Uterus (tissue), 4 donors: ENCODE results near the gene TXNL4B. TPM values are rescaled to one million over a fixed set of nuclear protein-coding genes. Genes with fewer than 3 reads are reported as not detected.

Experiments
- DNase-seq, 2 donors: peaks; one replicate each; pipeline ENCODE4 v3.0.0-alpha.2; 2019 to 2020
- H3K27ac ChIP-seq, 2 donors: fragments of 200-600 bp; sonication (generic); 1 replicate in 1 of 2; 2 replicates in 1 of 2; pipeline ENCODE4 v1.5.1; 2016 to 2018
- H3K27me3 ChIP-seq, 2 donors: fragments of 200-600 bp; sonication (generic); one replicate each; pipeline ENCODE4 v1.5.1; 2018 to 2019; ENCODE audit warnings: control low read depth in 1 of 2
- H3K36me3 ChIP-seq, 2 donors: fragments of 200-600 bp; sonication (generic); one replicate each; pipeline ENCODE4 v1.5.1; 2019; ENCODE audit warnings: control low read depth in 1 of 2
- H3K4me1 ChIP-seq, 2 donors: fragments of 200-600 bp; sonication (generic); one replicate each; pipeline ENCODE4 v1.5.1; 2018 to 2019; ENCODE audit warnings: control low read depth in 1 of 2
- H3K4me3 ChIP-seq, 2 donors: fragments of 200-600 bp; sonication (generic); 1 replicate in 1 of 2; 2 replicates in 1 of 2; pipeline ENCODE4 v1.5.1; 2018 to 2019; ENCODE audit warnings: mild to moderate bottlenecking in 1 of 2
- H3K9me3 ChIP-seq, 2 donors: fragments of 200-600 bp; sonication (generic); one replicate each; pipeline ENCODE4 v1.5.1; 2019; ENCODE audit warnings: control low read depth in 1 of 2
- POLR2A ChIP-seq, 2 donors: fragments of 450-650 bp; IDR thresholded peaks; one replicate each; pipeline ENCODE4 v1.6.1; 2016; ENCODE audit warnings: antibody characterized with exemption in 2 of 2, mild to moderate bottlenecking in 1 of 2, moderate library complexity in 1 of 2
- intact Hi-C: fragments of 100-400 bp; cut with DNase I; formaldehyde crosslinking; loops from one replicate; pipeline ENCODE4 v1.15.1; 2023; ENCODE audit warnings: low total_unique reads
- total RNA-seq, 4 donors: library from RNA; depleted of rRNA in 3 of 4; stranded (reverse); fragments of >200 nt in 3 of 4; gene quantifications; one replicate each; pipeline versions ENCODE4 v1.1.0 to v1.2.4, GENCODE V29; 2014 to 2023
- TF ChIP-seq, protein P1 (sequence below), 4 experiments: fragments of 200-600 bp in 2 of 4; fragments of 450-650 bp in 2 of 4; sonication (generic) in 2 of 4; IDR thresholded peaks; one replicate each; pipeline ENCODE4 v1.5.1; 2016 to 2019; ENCODE audit warnings: antibody characterized with exemption in 4 of 4, mild to moderate bottlenecking in 2 of 4, moderate library complexity in 1 of 4
- donor health status: DM: yes; HTN: yes; CAD: no.

TXNL4B gene
- total RNA-seq, 4 donors from 2014 or later = 1.2 to 54.1 (median 14.9) TPM

DNA sequence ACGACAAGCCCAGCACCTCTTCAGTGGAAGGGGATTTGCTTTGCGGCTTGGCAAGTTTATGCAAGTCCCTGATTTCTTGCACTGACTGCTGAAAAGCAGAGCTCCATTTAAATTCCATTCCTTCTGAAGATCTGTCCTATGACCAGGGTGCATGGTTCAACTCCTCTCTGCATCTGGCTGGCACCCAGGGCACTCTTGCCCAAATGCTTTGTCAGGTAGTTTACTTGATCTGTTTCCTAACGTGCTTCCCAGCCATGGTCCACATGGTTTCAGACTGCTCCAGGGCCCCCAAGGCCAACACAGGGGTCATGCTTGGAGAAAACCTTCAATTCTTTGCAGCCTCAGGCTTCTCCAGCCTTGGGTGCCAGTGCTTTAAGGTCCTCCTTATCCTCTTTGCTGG lies 50.4 kb downstream of the TXNL4B start:
- Histone ChIP-seq H3K36me3 (no peaks in the 10 kb centered on the region), H3K27ac (no peak overlapping the region), H3K4me3 (no peak overlapping the region), H3K27me3 (no peaks in the 10 kb centered on the region), H3K4me1 (no peaks in the 10 kb centered on the region), H3K9me3 (no peaks in the 10 kb centered on the region)
- no peak for DNase-seq
- TF ChIP-seq, protein P1, sequence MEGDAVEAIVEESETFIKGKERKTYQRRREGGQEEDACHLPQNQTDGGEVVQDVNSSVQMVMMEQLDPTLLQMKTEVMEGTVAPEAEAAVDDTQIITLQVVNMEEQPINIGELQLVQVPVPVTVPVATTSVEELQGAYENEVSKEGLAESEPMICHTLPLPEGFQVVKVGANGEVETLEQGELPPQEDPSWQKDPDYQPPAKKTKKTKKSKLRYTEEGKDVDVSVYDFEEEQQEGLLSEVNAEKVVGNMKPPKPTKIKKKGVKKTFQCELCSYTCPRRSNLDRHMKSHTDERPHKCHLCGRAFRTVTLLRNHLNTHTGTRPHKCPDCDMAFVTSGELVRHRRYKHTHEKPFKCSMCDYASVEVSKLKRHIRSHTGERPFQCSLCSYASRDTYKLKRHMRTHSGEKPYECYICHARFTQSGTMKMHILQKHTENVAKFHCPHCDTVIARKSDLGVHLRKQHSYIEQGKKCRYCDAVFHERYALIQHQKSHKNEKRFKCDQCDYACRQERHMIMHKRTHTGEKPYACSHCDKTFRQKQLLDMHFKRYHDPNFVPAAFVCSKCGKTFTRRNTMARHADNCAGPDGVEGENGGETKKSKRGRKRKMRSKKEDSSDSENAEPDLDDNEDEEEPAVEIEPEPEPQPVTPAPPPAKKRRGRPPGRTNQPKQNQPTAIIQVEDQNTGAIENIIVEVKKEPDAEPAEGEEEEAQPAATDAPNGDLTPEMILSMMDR (IDR thresholded peaks at IDR 0.05) = no peak
- TF ChIP-seq POLR2A (IDR thresholded peaks at IDR 0.05) = no peak
- intact Hi-C loops = no loop called here

- DNase-seq = peak in 1 of 2 donors; percentile 35
- H3K4me1 ChIP-seq = no peaks in the 10 kb centered on the region
- H3K36me3 ChIP-seq = no peaks in the 10 kb centered on the region
- H3K27me3 ChIP-seq = no peaks in the 10 kb centered on the region
- H3K9me3 ChIP-seq = no peaks in the 10 kb centered on the region
- TF ChIP-seq, protein P1 (IDR thresholded peaks at IDR 0.05) = no peak
- no peak overlapping the region for H3K27ac ChIP-seq
- H3K4me3 ChIP-seq = no peak overlapping the region
- intact Hi-C loops = no loop called here
Measured at GRCh38 chr16:72042157-72042660, 51.2 kb downstream of the TXNL4B start.

- Histone ChIP-seq H3K27me3 (no peaks in the 10 kb centered on the region), H3K9me3 (no peaks in the 10 kb centered on the region), H3K36me3 (no peaks in the 10 kb centered on the region), H3K27ac (no peak overlapping the region), H3K4me1 (no peaks in the 10 kb centered on the region), H3K4me3 (no peak overlapping the region)
- DNase-seq = no peak
- no peak for TF ChIP-seq POLR2A (IDR thresholded peaks at IDR 0.05)
- TF ChIP-seq, protein P1 (IDR thresholded peaks at IDR 0.05) = no peak
- intact Hi-C loops = no loop called here
Measured at GRCh38 chr16:72036098-72036497, 57.3 kb downstream of the TXNL4B start.

Other genes with a start within 250 kb of the TXNL4B start
- 10 to 100 TPM in 3 of 4 donors, 1 to 10 TPM in 1; 4.7 to 33.1 (median 23.4) TPM for gene ATXN1L, start 247.6 kb downstream of the TXNL4B start, total RNA-seq
- 10 to 100 TPM in 2 of 4 donors, 1 to 10 TPM in 1, under 1 TPM in 1; 0.59 to 16.9 (median 7.4) TPM for gene ZNF821, start 209.4 kb downstream of the TXNL4B start, total RNA-seq
- 100 to 1,000 TPM; 172 to 301 (median 207) TPM for gene IST1, start 198.1 kb downstream of the TXNL4B start, total RNA-seq
- under 1 TPM in 3 of 4 donors, not detected in 1; under 0.01 to 0.35 (median 0.15) TPM for gene PKD1L3, start 93.2 kb downstream of the TXNL4B start, total RNA-seq
- gene DHODH, start 84.9 kb downstream of the TXNL4B start, total RNA-seq = 10 to 100 TPM in 1 of 4 donors, 1 to 10 TPM in 3; 1.8 to 14.7 (median 7.1) TPM
- gene HP, start 39.1 kb downstream of the TXNL4B start, total RNA-seq = 10 to 100 TPM in 2 of 4 donors, 1 to 10 TPM in 1, under 1 TPM in 1; 0.77 to 23.8 (median 10.6) TPM
- 1 to 10 TPM in 1 of 4 donors, not detected in 3; 1.1 TPM for gene HPR, start 30.4 kb downstream of the TXNL4B start, total RNA-seq
- gene DHX38, start 227 bp upstream of the TXNL4B start, total RNA-seq = 10 to 100 TPM; 12.8 to 73.6 (median 41.5) TPM
- 1 to 10 TPM in 2 of 4 donors, not detected in 2; 1.2 to 1.4 TPM for gene PMFBP1, start 78.5 kb upstream of the TXNL4B start, total RNA-seq